GM18858 (cell line): ENCODE results near the gene CACNG7.

Source experiments
- ATAC-seq: cut with Tn5 transposase; IDR thresholded peaks from one replicate; pipeline ENCODE4 v1.9.1; 2021; ENCODE audit not compliant: unreplicated experiment

Gene CACNG7

GRCh38 chr19:53981376-53981951 lies 72.4 kb downstream of the CACNG7 start:
- ATAC-seq, result no peak

DNA sequence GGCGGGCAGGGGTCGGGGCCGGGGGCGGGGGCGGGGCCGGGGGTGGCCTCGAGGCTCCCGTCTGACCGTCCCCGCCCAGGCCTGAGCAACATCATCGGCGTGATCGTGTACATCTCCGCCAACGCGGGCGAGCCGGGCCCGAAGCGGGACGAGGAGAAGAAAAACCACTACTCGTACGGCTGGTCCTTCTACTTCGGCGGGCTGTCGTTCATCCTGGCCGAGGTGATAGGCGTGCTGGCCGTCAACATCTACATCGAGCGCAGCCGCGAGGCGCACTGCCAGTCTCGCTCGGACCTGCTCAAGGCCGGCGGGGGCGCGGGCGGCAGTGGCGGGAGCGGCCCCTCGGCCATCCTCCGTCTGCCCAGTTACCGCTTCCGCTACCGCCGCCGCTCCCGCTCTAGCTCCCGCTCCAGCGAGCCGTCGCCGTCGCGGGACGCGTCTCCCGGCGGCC lies 72.9 kb downstream of the CACNG7 start:
- no peak for ATAC-seq

DNA sequence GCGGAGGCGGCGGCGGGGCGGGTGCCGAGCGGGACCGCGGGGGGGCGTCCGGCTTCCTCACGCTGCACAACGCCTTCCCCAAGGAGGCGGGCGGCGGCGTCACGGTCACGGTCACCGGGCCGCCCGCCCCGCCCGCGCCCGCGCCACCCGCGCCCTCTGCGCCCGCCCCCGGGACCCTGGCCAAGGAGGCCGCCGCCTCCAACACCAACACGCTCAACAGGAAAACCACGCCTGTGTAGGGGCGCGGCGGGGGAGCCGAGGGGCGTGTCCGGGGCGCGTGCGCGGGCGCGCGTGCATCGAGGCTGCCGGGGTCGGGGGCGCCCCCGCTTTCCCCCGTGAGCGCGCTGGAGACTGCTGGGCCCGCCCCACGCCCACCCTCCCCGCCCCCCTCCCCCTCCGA lies 73.5 kb downstream of the CACNG7 start:
- ATAC-seq, result no peak

DNA sequence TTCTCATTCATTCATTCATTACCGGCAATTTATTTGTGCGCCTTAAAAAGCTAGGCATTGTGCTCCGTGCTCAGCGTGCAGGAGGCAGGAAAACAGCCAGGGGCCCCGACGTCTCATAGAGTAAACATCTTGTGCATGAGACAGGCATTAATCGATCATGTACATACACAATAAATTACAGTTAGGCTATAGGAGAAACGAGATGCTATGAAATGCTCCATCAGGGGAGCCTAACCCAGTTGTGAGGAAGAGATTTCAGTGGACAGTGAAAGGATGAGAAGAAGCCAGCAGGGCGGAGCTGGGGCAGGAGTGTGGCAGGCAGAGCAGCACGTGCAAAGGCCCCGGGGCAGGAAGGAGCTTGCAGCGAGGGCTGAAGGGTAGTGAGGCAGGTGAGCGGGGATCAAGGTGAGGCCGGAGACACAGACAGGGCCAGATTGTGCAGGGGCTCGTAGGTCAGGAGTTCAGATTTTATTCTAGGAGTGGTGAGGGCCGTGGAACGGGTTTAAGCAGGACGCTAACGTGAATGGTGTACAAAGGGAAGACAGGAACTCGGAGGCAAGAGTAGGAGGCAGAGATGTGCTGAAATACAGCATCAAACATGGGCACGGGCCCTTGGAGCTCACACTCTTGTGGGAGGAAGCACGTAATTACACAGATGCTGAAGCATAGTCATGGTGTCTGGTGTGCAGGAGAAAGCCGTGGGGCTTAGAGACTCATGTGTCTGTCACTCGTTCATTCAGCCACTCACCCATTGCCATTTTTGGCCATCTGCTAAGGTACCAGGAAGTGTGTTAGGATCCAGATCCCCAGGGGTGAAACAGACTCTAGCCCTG lies 74.6 kb downstream of the CACNG7 start:
- ATAC-seq, result no peak

- no peak for ATAC-seq
These were observed 76.8 kb downstream of the CACNG7 start for GRCh38 chr19:53985863-53986262.

GRCh38 chr19:53988981-53989380 lies 79.9 kb downstream of the CACNG7 start:
- ATAC-seq, result no peak

- ATAC-seq, result no peak
These were observed 80.8 kb downstream of the CACNG7 start for GRCh38 chr19:53989600-53990533.

- ATAC-seq, result no peak
These were observed 82.4 kb downstream of the CACNG7 start, which contains the start of gene CACNG6 for GRCh38 chr19:53991224-53992113. Gene CACNG6, plus strand, starts transcription at chr19:53991637. Its CDS starts 1,241 bp downstream, at chr19:53992878.

DNA sequence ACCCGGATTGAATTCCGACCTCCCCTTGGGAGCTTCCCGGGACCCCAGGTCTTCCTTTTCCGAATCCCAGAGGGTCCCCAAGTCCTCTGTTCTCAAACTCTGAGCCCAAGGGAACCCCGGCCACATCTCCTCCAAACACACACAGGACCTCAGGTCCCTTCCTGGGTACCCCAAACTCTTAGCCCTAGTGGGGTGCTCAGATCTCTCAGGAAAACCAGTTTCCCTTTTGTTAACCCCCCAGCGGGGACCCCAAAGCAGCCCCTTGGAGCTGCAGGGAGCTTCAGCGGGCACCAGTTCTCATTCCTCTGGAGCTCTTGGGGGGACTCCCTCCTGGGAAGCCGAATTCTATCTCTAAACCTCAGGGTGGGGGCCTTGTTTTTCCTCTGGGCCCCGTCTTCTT lies 83.1 kb downstream of the CACNG7 start:
- no peak for ATAC-seq

- no peak for ATAC-seq
These were observed 83.7 kb downstream of the CACNG7 start for GRCh38 chr19:53992815-53993214.

DNA sequence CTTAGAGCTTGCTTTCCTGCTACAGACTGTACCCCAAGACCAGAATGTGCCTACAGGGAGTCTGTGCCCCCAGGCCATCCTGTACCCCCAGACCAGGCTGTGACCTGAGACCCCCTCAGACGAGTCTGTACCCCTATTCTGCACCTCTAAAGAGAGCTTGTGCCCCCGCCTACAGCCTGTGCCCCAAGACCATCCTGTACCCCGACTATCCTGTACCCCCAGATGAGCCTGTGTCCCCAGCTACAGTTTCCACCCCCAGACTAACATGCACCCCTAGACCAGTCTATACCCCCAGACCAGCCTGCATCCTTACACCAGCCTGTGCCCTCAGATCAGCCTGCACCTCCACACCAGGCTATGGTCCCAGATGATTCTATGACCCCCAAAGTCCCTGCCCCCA lies 84.4 kb downstream of the CACNG7 start:
- no peak for ATAC-seq
